Right lobe of liver (tissue), 6 donors: Measurements from ENCODE around the gene COTL1. TPM values are rescaled to one million over a fixed set of nuclear protein-coding genes. Genes with fewer than 3 reads are reported as not detected.
A peak's percentile ranks its signal among the peaks of the same experiment; 100 is the strongest.

ENCODE experiments used
- ATAC-seq, 4 donors: fragments of 200-7000 bp; cut with Tn5 transposase; one replicate each; pipeline ENCODE4 v1.9.1; 2020; ENCODE audit warnings: mild to moderate bottlenecking in 4 of 4, moderate library complexity in 4 of 4
- DNase-seq, 3 donors: peaks; one replicate each; pipeline ENCODE4 v3.0.0-alpha.2; 2020
- H3K27ac ChIP-seq, 3 donors: fragments of 200-600 bp; one replicate each; pipeline ENCODE4 v1.8.0; 2022
- H3K27me3 ChIP-seq, 2 donors: fragments of 200-600 bp; one replicate each; pipeline ENCODE4 v1.8.0; 2022
- H3K36me3 ChIP-seq, 4 donors: fragments of 200-600 bp; sonication (generic) in 1 of 4; one replicate each; pipeline versions ENCODE4 v1.5.1 to v1.8.0; 2017 to 2022; ENCODE audit warnings: control low read depth in 1 of 4
- H3K4me1 ChIP-seq, 4 donors: fragments of 200-600 bp; sonication (generic) in 1 of 4; one replicate each; pipeline versions ENCODE4 v1.5.1 to v1.8.0; 2017 to 2022; ENCODE audit warnings: control low read depth in 1 of 4
- H3K4me3 ChIP-seq, 3 donors: fragments of 200-600 bp; one replicate each; pipeline ENCODE4 v1.8.0; 2022
- H3K9me3 ChIP-seq, 4 donors: fragments of 200-600 bp; sonication (generic) in 1 of 4; one replicate each; pipeline versions ENCODE4 v1.5.1 to v1.8.0; 2017 to 2022; ENCODE audit warnings: control low read depth in 1 of 4
- POLR2A ChIP-seq: fragments of 450-650 bp; IDR thresholded peaks from one replicate; pipeline ENCODE4 v1.6.1; 2017; ENCODE audit warnings: antibody characterized with exemption, mild to moderate bottlenecking
- WGBS: methylation state at CpG from one replicate; pipeline ENCODE4 v1.1.6; 2018; ENCODE audit warnings: low coverage, low lambda C conversion rate; ENCODE audit not compliant: insufficient coverage; ENCODE audit errors: missing lambda C conversion rate; 5-methylcytosine and 5-hydroxymethylcytosine counted together
- intact Hi-C, 2 donors: fragments of 100-400 bp; cut with DNase I; formaldehyde crosslinking; loops; one replicate each; pipeline versions ENCODE4 v1.11.2 to v1.14.1; 2022
- total RNA-seq, 6 experiments: library from RNA; depleted of rRNA in 2 of 6; stranded (reverse); fragments of >200 nt in 2 of 6; fragmentation: NEBNext Ultra II Directional in 3 of 6; extraction: Animal tissue kit (Norgen Biotek cat#: 25700) in 3 of 6; gene quantifications; one replicate each; pipeline versions ENCODE4 v1.1.0 to v1.2.4, GENCODE V29; 2016 to 2023
- TF ChIP-seq, protein P1 (sequence below), 4 donors: fragments of 200-600 bp in 3 of 4; fragments of 450-650 bp in 1 of 4; IDR thresholded peaks; one replicate each; pipeline versions ENCODE4 v1.5.1 to v1.8.0; 2016 to 2022; ENCODE audit warnings: antibody characterized with exemption in 4 of 4, mild to moderate bottlenecking in 2 of 4
- donor health status: DM: no; HTN: yes; CAD: no.
- donor health status: DM: no; HTN: no; CAD: no.
- donor health status: DM: no; HTN: no; CAD: no.
- donor health status: DM: no; HTN: yes; CAD: no.
- donor health status: DM: no; HTN: yes; CAD: no.

The COTL1 gene
- total RNA-seq, 6 experiments from 2014 or later = 12.4 to 51.0 (median 18.6) TPM

GRCh38 chr16:84600343-84601229 lies 17.3 kb downstream of the COTL1 start:
- Histone ChIP-seq H3K9me3 (no peaks in the 10 kb centered on the region), H3K27me3 (no peaks in the 10 kb centered on the region), H3K4me3 (no peak overlapping the region), H3K4me1 (peaks cover 0 to 14% (median 0%) of the 10 kb centered on the region in 4 donors), H3K36me3 (no peaks in the 10 kb centered on the region), H3K27ac (peak overlapping the region in 2 of 3 donors; percentile 70 to 72)
- DNase-seq (peak in 1 of 3 donors; percentile 21), ATAC-seq (peak in 3 of 4 donors; percentile 4 to 41 (median 18))
- intact Hi-C loops = no loop called here
- TF ChIP-seq, protein P1, sequence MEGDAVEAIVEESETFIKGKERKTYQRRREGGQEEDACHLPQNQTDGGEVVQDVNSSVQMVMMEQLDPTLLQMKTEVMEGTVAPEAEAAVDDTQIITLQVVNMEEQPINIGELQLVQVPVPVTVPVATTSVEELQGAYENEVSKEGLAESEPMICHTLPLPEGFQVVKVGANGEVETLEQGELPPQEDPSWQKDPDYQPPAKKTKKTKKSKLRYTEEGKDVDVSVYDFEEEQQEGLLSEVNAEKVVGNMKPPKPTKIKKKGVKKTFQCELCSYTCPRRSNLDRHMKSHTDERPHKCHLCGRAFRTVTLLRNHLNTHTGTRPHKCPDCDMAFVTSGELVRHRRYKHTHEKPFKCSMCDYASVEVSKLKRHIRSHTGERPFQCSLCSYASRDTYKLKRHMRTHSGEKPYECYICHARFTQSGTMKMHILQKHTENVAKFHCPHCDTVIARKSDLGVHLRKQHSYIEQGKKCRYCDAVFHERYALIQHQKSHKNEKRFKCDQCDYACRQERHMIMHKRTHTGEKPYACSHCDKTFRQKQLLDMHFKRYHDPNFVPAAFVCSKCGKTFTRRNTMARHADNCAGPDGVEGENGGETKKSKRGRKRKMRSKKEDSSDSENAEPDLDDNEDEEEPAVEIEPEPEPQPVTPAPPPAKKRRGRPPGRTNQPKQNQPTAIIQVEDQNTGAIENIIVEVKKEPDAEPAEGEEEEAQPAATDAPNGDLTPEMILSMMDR (IDR thresholded peaks at IDR 0.05) = no peak
- no peak for TF ChIP-seq POLR2A
- WGBS = 61% methylated on average over 24 of the region's 25 CpGs

DNA sequence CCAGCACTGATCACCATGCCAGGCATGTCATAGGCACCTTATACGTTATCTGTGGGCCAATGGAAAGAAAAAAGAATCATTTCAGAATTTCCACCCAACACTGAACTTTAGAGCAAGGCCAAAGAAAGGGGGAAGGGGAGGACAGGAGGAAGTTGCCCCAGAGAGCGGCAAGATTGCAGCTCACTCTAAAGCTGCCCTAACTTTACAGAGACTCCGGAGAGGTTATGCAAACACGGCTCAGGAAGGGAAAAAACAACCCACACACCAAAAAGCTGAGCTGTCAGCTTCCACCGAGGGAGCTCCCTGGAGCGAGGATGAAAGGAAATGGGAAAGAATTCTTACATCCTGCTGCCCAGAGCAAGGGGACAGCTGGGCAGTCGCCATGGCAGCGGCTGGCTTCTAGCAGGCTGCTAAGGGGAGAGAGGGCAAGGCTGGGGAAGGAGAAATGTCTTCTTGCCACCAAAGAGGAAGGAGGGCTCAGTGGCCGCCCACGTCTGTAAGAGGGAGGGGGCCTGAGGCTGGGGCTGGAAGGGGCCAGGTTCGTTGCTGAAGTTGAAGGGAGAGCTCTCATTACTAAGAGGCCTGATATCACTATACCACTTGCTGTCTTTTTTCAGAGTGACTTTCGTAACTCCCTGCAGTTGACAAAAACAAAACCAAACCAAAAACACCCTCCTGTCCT lies 18.2 kb downstream of the COTL1 start:
- WGBS = 13% methylated on average over 10 of the region's 12 CpGs
- Histone ChIP-seq H3K27ac (peak overlapping the region in 2 of 3 donors; percentile 70 to 72), H3K27me3 (no peaks in the 10 kb centered on the region), H3K4me3 (peak overlapping the region in 1 of 3 donors; percentile 16), H3K36me3 (no peaks in the 10 kb centered on the region), H3K4me1 (peaks cover 0 to 14% (median 0%) of the 10 kb centered on the region in 4 donors), H3K9me3 (no peaks in the 10 kb centered on the region)
- ATAC-seq (peak; percentile 49 to 64 (median 57)), DNase-seq (peak in 2 of 3 donors; percentile 71 to 77)
- intact Hi-C loops = no loop called here
- TF ChIP-seq POLR2A = no peak
- TF ChIP-seq, protein P1 (IDR thresholded peaks at IDR 0.05) = no peak

DNA sequence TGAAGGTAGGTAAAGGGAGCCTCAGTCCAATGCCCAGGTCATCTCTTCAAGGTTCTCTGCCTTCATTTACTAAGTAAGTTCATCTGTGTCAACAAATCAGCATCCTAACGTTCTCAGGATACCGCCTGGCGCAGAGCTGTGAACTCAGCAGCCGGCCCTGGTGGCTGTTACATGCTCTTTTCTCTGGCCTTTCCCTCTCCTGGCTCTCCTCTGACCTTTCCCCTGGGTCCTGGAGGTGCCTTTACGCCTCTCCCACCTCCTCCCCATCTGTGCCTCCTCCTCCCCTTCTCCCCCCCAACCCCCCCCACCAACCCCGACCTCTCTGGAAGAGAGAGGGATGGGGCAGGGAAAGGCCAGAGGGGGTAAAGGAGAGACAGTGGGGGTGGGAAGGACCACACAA lies 19.5 kb downstream of the COTL1 start:
- WGBS = 43% methylated on average over 3 of the region's 6 CpGs
- H3K4me3 ChIP-seq = no peak overlapping the region
- intact Hi-C loops = no loop called here
- no peak for ATAC-seq
- TF ChIP-seq, protein P1 (IDR thresholded peaks at IDR 0.05) = no peak
- no peak for TF ChIP-seq POLR2A
- DNase-seq = no peak
- peaks cover 0 to 14% (median 0%) of the 10 kb centered on the region in 4 donors for H3K4me1 ChIP-seq
- H3K27me3 ChIP-seq = no peaks in the 10 kb centered on the region
- H3K9me3 ChIP-seq = no peaks in the 10 kb centered on the region
- no peaks in the 10 kb centered on the region for H3K36me3 ChIP-seq
- peak overlapping the region in 2 of 3 donors; percentile 9 to 19 for H3K27ac ChIP-seq

- ATAC-seq (no peak), DNase-seq (no peak)
- intact Hi-C loops = no loop called here
- Histone ChIP-seq H3K36me3 (no peaks in the 10 kb centered on the region), H3K27me3 (no peaks in the 10 kb centered on the region), H3K9me3 (no peaks in the 10 kb centered on the region), H3K27ac (peak overlapping the region in 2 of 3 donors; percentile 9 to 19), H3K4me3 (no peak overlapping the region), H3K4me1 (peaks cover 0 to 14% (median 0%) of the 10 kb centered on the region in 4 donors)
- TF ChIP-seq, protein P1 (IDR thresholded peaks at IDR 0.05) = no peak
- TF ChIP-seq POLR2A = no peak
- 20% methylated on average over 1 of the region's 8 CpGs for WGBS
These were observed 19.9 kb downstream of the COTL1 start for GRCh38 chr16:84597931-84598351.
